T-helper 22 cell (primary cell): ENCODE measurements around the gene PKD1.
"Not testable (repeated sequence)": the region's sequence is repeated elsewhere in the genome, so short reads cannot be mapped to it uniquely, and the experiment has no call there.

Experiments used
- DNase-seq: peaks from one replicate; pipeline ENCODE4 v3.0.0-alpha.2; 2020; ENCODE audit warnings: low read depth

PKD1 gene

DNA sequence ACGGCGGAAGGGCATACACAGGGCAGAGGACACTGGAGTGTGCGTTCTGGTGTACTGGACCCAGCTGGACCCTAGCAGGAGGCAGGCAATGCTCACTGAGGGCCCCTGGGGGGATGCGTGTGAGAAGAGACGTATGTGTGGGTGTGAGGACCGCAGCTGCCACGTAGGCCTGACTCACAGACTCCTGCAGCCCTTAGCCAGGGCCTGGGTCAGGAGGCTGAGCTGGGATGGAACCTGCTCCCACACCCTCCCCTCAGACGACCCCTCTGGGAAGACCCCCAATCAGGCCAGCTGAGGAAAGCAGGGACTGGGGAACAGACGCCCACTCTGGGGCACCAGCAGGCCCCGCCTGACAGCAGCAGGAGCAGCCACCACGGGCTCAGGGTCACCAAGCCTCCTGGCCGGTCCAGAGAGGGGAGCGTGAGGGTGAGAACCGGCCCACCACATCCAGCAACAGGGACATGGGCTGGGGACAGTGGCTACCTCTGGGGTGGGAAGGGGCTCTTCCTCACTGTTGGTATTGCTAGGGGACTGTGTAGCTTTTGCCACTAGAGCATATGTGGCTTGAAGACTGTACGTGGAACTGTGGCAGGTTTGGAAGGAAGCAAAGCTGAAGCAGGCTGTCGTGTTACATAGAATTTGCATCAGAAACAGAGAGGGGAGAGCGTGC lies 28.4 kb downstream of the PKD1 start:
- not testable (repeated sequence) for DNase-seq

DNA sequence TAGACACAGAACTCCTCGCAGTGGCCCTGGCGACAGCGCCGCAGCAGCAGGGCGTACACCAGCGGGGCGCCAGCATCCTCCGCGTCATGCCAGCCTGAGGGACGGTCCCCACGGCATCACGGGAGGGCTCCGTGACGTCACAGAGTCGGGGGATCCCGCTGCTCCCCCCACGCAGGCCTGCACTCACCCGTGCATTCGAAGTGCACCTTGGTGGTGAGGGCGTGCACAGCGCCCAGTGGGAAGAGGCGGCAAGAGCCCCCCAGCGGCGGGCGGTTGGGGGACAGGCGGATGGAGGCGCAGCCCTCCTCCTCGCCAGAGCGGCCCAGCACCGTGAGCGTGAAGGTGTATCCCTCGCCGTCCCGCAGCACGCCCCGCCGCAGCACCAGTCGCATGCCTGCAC lies 29.5 kb downstream of the PKD1 start:
- not testable (repeated sequence) for DNase-seq

DNA sequence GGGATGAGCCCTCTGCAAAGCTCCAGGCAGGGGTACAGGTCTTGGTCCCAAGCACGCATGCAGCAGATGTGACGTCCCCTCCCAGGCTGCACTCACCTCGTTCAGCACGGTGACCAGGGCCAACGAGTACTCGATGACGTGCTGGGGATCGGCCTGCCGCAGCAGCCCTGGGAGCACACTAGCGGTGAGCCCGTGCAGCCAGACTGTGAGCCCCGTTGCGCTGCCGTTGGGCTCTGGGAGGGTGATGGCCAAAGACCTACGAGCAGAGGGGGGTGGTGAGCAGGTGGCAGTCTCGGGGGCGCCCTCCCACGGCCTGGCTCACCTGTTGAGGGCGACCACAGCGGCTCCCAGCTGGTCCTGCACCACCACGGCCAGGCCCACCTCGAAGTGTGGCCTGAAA lies 29.9 kb downstream of the PKD1 start:
- not testable (repeated sequence) for DNase-seq

DNA sequence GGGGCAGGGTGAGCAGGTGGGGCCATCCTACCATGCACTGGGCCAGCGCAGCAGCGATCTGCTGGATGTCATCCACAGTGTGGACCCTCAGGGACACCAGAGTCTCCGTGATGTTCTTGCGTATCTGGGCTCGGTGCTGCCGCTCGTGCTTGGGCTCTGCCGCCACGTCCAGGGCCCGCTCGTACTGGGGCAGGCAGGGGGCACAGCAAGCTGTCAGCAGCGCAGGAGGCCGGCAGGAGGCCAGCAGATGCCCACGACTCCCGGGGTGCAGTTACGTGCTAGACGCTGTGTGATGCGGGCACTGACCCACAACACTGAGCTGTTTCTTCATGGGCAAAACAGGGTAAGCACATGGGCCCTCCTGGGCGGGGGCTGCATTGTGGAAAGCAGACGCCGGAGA lies 30.4 kb downstream of the PKD1 start:
- DNase-seq, result not testable (repeated sequence)

DNA sequence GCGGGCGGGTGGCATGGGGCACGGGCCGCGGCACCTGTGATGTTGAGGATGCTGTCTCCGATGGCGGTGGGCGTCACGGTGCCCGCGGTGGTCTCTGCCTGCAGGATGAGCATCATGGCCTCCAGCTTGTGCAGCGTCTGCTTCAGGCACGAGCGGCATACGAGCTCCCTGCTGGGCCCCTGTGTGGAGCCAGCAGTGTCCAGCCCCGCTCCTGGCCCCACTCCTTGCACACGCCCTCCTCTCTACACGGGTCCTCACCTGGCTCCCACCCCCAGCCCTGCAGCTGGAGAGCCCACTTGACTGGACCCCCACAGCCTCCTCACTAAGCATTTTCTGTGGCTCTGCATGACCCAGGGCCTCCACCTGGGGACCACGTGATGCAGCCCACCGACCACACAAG lies 31.2 kb downstream of the PKD1 start:
- DNase-seq, result not testable (repeated sequence)

DNA sequence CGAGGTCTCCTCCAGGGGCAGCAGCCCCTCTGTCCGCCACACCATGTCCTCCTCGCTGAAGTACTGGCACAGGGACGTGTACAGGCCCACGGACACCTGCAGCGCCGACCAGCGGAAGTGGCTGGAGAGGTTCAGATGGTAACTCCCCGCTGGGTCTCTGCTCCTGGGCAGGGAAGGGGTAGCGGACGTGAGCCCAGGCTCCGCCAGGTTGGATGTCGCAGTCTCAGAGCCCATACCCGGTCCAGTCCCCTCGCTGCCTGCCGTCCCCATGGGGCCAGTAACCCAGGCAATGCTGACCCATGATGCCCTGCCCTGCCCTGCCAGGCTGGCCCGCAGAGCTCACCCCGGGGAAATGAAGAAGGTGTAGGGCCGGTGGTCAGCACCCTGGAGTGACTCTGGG lies 33.2 kb downstream of the PKD1 start:
- DNase-seq, result no peak

DNA sequence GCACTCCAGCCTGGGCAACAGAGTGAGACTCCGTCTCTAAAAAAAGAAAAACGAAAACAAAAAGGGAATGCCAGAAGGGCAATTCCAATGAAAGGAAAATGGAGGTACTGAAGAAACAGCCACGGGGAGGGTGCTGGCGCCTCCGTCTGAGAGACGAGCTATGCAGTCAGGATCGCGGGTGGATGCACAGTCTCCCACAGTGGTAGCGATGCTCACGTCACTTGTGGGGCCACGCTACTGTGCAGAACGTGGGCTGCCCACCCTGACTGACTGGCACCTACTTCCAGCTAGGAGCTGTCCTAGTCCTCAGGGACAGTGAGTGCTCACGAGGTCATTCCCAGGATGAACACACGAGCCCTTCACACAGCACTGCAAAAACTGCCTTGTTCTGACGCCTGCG lies 34.1 kb downstream of the PKD1 start:
- not testable (repeated sequence) for DNase-seq

DNA sequence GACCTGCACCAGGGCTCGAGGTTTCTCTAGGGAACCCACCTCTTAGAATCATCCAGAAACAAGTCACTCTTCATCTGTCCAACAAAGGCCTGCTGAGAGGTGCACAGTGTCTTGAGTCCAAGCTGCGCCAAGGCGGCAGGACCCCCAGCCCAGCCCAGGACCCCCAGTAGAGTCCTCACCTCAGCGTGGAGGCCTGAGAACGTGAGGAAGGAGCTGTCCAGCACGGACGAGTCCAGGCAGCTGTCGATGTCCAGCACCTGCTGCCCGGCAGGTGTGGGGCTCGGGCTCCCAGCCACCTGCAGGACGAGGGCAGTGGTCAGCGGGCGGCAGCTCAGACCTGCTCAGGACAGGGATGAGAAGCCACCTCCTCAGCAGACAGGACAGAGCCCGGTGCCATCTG lies 38.0 kb downstream of the PKD1 start:
- not testable (repeated sequence) for DNase-seq

DNA sequence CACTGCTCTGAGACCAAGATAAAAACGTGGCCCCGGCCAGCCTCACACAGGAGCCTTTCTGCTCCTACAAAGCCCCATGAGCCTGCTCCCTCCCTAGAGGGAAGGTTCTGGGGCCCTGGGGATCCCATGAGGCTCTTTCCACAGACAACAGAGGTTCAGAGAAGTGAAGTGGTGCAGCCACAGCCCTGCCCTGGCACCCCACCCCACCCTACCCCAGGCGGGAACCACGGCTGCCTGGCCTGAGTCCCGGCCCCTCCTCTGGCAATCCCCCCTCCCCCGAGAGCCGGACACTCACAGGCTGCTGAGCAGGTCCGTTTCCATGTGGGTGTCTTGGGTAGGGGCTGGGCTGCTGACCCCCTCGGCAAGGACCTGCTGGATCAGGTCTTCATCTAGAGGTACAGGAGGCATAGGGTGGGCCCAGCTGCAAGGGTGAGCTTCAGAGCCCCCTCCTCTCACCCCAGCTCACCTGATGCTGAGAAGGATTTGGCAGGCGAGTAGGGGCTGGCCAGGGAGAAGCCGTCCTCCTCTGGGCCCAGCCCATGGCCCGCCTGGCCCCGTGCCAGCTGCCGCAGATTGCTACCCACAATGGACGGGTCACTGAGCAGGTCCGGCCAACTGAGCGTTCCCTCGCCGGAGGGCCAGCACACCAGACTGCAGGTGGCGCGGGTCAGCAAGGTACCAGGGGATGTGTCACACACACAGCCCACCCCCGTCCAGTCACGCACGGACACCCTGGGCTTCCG lies 38.7 kb downstream of the PKD1 start:
- DNase-seq, result no peak

DNA sequence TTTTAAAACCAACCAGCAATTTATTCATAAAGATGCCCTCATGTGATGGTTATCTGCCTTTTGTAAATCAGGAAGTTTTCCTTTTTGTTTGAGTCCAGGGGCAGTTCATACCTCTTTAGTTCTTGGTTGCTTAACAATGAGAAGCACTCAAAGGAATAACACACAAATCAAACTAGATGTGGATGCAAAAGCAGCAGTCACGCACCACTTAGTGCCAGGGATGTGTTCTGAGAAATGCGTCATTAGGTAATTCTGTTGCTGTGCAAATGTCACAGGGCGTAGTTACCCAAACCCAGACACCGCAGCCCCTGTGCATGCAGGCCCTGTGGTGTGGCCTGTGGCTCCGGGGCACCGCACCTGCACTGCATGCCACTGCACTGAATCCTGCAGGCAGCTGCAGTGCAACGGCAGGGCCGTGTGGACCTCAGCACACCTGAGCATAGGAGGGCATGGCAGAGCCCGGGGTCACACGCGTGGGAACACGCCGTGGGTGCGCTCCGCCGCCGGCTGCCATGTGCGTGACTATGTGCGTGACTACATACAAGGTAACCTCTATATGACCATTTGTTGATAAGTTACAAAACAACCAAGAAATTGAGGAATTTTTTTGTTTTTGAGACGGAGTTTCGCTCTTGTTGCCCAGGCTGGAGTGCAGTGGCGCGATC lies 39.6 kb downstream of the PKD1 start:
- DNase-seq, result no peak

DNA sequence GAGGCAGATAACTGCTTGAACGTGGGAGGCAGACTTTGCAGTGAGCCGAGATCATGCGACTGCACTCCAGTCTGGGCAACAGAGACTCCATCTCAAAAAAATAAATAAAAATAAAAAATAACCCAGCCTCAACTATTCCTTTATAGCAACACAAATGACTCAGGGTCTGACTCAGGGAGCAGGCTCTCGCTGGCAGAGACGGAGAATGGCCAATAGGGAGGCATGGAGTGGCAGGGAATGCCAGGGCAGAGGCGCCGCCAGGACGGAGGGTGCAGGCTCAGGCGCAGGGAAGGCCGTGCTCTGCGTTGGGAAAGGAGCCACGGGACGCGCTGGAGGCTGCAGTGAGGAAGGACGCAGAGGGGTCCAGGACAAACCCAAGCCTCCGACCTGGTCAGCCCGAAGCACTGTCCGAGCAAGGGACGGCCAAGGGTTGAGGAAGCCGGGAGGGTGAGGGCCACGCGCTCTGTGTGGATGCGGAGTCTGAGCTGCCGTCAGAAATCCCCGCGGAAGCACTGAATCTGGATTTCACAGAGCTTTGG lies 40.3 kb downstream of the PKD1 start:
- no peak for DNase-seq

DNA sequence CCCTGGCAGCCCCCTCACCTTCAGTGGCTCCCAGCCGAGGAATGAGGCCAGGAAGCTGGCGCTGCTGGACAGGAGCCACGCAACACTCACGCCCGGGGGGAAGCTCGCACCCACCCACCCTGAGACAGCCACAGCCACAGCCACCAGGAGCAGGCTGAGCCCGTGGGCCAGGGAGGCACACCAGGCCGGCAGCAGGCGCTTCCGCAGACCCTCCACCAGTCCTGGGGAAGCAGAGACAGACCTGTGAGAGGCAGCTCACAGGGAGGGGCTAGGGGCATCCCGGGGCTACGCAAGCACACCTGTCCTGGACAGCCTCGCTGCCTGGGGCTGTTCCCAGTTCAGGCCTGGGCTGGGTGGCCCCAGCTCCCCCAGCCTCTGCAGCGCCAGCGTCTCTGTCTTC lies 41.9 kb downstream of the PKD1 start:
- DNase-seq, result no peak

DNA sequence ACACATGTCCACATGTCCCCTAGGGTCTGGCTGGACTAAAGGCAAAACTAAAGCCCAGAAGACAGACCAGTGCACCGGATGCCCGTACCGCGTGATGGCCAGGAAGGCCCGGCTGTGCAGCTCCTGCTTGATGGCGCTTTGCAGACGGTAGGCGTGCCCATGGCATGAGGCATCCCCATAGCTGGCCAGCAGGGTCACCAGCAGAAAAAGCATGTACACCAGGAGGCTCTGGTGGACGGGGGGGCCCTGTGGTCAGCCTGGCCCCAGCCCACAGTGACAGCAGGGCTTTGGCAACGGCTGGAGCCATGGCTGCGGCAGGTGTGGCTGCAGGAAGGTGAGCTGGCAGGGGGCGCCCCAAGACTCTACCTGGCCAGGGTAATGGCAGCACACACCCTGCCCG lies 42.8 kb downstream of the PKD1 start:
- no peak for DNase-seq

DNA sequence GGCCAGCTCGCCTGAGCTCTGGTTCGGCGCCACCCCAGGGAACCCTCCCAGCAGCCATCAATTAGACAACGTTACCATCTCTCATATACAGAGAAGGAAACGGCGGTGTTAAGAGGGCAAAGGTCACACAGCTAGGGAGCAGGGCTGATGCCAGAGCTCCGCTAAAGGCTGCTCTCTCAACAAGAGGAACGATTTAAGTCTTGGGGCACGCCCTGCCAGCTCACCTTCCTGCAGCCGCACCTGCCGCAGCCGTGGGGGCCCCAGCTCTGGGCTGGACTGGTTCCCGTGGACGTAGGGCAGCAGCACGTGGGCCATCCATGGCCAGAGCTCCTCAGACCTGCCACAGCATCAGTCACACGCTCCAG lies 43.5 kb downstream of the PKD1 start:
- DNase-seq, result no peak

DNA sequence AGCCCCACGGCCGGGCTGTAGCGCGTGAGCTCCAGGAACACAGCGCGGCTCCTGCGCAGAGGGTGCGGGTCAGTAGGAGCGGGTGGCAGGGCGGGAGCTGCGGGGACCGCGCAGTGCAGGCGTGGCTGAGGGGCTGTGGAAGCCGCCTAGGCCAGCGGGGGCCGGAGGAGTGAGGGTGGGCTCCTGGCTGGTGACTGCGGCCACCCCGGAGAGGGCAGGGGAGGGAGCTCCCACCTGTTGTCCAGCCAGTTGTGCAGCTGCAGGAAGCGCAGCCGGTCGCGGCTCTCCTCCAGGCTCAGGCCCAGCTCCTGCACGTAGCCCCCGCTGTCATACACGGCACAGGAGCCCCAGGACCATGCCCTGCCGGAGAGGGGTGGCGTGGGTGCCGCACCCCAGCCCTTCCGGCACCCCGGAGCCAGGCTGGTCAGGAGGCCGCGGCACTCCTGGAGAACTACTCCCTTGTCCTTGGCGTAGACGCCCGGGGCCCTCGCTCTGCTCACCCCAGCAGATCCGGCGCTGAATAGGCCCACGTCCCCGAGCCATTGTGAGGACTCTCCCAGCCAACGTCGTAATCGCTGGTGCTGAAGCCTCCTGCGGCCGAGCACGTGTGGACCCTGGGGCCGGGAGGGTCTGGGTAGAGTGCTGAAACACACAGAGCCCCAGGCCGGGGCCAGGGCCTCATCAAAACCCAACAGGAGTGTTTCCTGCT lies 44.0 kb downstream of the PKD1 start:
- no peak for DNase-seq

DNA sequence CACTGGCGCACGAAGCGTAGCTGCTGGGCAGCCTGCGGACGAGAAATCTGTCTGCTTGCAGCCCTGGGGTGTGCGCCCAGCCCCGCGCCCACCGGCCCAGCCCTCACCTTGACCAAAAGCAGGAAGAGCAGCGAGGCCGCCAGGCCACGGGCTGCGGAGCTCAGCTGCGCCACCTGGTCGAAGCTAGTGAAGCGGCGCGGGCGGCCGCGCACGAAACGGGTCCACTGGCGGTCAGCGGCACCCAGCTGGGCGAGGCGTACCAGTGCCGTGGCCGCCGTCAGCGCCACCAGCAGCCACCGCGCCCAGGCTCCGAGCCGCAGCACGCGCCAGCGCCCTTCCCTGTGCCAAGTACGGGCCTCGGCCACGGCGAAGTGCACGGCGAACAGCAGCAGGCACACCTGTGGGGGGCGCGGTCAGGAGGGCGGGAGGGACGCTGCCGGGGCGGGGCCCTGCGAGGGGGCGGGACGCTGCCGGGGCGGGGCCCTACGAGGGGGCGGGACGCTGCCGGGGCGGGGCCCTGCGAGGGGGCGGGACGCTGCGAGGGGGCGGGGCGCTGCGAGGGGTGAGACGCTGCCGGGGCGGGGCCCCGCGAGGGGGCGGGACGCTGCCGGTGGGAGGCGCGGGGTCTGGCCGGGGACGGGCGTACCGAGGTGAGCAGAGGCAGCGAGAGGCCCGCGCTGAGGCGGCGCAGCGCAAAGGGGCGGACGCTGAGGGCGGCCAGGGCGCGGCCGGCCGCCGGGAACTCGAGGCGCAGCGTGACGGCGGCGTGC lies 44.7 kb downstream of the PKD1 start:
- DNase-seq, result peak; percentile 24

DNA sequence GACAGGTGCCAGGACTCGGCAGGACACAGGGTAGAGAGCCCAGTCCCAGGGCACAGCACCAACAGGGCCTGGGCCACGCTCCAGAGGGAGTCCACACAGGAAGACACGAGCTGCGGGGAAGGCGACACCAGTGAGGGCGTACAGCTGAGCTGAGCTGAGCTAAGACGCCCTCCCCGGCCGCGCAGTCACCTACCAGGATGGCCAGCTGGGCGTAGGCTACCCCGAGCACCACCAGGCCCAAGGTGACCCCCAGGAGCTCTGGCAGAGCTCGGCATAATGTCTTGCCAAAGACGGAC lies 45.3 kb downstream of the PKD1 start:
- no peak for DNase-seq

DNA sequence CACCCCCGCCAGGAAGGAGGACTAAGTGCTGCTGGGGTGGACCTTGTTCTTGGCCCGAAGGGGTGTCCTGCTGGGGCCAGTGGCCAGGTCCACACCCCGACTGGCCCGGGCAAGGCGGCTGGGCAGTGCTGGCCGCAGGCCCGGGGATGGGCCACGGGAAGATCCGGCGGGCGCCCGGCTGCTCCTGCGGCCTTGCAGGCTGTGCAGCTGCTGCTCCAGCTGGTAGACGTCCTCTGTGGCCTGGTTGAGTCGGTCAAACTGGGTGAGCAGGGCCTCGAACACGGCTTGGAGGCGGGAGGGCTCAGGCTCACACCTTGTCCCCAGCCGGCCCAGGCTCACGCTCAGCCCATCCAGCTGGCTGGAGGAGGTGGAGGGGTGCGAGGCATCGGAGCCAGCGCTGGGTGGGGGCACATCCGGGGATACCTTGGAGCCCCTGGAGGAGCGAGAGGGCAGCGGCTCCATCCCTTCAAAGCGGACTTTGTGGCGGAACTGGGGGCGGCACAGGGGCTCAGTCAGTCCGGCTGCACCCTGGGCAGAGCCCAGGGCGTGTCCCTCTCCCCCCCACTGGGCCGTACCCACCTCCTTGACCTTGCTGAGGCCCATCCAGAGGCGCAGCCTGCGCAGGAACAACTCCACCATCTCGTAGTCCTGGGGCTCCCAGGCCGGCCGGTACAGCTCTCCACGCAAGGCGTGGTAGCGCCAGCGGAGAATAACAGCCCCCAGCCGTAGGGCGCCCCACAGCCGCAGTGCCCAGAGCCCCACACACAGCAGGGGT lies 45.8 kb downstream of the PKD1 start:
- no peak for DNase-seq

DNA sequence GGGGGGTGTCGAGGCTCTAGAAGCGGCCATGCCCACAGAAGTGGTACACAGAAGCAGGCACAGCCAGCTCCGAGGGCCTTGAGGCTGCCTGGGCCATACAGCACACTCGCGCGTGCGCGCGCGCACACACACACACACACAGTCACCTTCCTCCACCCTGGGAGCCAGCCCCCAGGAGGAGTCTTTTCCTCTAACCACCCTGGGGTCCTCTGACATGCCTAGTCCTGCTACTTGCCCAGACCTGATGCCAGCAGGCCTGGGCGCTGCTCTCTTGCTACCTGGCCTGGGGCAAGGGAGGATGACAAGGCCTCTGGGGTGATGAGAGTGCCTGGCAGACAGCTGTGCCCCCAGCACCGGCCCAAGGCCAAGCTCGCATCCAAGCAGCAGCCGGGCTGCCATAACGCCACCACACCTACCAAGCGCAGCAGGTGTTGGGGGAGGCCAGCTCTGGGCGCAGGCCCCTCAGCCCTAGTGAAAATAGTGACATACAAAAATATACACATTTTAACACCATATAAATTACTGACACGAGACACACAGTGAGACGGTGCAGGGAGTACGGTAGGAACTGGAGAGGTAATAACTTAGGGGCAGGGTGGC lies 46.8 kb downstream of the PKD1 start:
- no peak for DNase-seq

DNA sequence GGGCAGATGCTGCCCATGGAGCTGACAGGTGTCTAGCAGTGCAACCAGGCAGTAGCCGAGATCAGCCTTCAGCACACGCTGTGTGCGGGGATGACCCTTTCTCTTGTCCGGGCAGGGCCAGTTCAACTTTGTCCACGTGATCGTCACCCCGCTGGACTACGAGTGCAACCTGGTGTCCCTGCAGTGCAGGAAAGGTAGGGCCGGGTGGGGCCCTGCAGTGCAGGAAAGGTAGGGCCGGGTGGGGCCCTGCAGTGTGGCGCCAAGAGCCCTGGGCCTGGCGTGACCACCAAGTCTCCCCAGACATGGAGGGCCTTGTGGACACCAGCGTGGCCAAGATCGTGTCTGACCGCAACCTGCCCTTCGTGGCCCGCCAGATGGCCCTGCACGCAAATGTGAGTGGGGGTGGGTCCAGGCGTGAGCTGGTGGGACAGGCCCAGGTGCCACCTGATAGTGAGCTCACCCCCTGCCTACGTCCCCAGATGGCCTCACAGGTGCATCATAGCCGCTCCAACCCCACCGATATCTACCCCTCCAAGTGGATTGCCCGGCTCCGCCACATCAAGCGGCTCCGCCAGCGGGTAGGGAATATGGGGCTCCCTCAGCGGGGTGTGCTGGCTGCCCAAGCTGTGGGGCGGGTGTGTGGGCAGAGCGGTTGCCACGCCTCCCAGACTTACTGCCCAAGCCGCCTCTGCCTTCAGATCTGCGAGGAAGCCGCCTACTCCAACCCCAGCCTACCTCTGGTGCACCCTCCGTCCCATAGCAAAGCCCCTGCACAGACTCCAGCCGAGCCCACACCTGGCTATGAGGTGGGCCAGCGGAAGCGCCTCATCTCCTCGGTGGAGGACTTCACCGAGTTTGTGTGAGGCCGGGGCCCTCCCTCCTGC lies 47.7 kb downstream of the PKD1 start:
- DNase-seq, result no peak
